CD4-positive, alpha-beta memory T cell (primary cell): Measurements from ENCODE around the gene GSTP1. TPM values are rescaled to one million over a fixed set of nuclear protein-coding genes. Genes with fewer than 3 reads are reported as not detected.
"Not testable (repeated sequence)": the region's sequence is repeated elsewhere in the genome, so short reads cannot be mapped to it uniquely, and the experiment has no call there.

Source experiments
- CTCF ChIA-PET: fragments of 350-600 bp; sonication (Branson Sonifier 250); formaldehyde crosslinking; loops from one replicate; lab custom pipeline; 2021; ENCODE audit warnings: inconsistent platforms; ENCODE audit not compliant: partially characterized antibody; lab: Charles Lee
- POLR2A ChIA-PET: fragments of 350-600 bp; sonication (Branson Sonifier 250); formaldehyde crosslinking; loops from one replicate; lab custom pipeline; 2021; ENCODE audit not compliant: partially characterized antibody; lab: Charles Lee
- DNase-seq, 5 donors: peaks; one replicate each; pipeline versions ENCODE4 v3.0.0 to v3.0.0-alpha.2; 2020 to 2022; ENCODE audit warnings: mixed read lengths in 1 of 5
- H3K27ac ChIP-seq: one replicate; pipeline ENCODE4 v1.7.0; 2013; ENCODE audit warnings: low read depth, low read length
- H3K27me3 ChIP-seq: 2 replicates; pipeline ENCODE4 v1.7.0; 2013; ENCODE audit warnings: mild to moderate bottlenecking, low read length, moderate library complexity; ENCODE audit not compliant: insufficient read depth
- H3K36me3 ChIP-seq: 2 replicates; pipeline ENCODE4 v1.7.0; 2013; ENCODE audit warnings: mild to moderate bottlenecking, low read length, moderate library complexity; ENCODE audit not compliant: insufficient read depth
- H3K4me1 ChIP-seq: 2 replicates; pipeline ENCODE4 v1.7.0; 2013; ENCODE audit warnings: mild to moderate bottlenecking, low read length, moderate library complexity; ENCODE audit not compliant: insufficient read depth
- H3K4me3 ChIP-seq, 2 donors: one replicate each; pipeline ENCODE4 v1.7.0; 2013; ENCODE audit warnings: low read length in 2 of 2, mild to moderate bottlenecking in 1 of 2
- H3K9me3 ChIP-seq, 2 donors: one replicate each; pipeline ENCODE4 v1.7.0; 2013; ENCODE audit warnings: low read length in 2 of 2, control low read depth in 1 of 2; ENCODE audit not compliant: control insufficient read depth in 1 of 2
- H3K27ac Mint-ChIP-seq, 7 donors: one replicate each; pipeline ENCODE4 v1.8.0; 2020 to 2021; ENCODE audit warnings: mixed read lengths in 7 of 7, mild to moderate bottlenecking in 6 of 7, inconsistent platforms in 3 of 7, moderate library complexity in 3 of 7
- H3K27me3 Mint-ChIP-seq, 2 donors: one replicate each; pipeline ENCODE4 v1.8.0; 2020 to 2021; ENCODE audit warnings: mixed read lengths in 2 of 2
- H3K36me3 Mint-ChIP-seq, 2 donors: one replicate each; pipeline ENCODE4 v1.8.0; 2020 to 2021; ENCODE audit warnings: mixed read lengths in 2 of 2, inconsistent platforms in 1 of 2, mild to moderate bottlenecking in 1 of 2
- H3K4me1 Mint-ChIP-seq, 4 donors: one replicate each; pipeline ENCODE4 v1.8.0; 2020 to 2021; ENCODE audit warnings: mixed read lengths in 4 of 4, mild to moderate bottlenecking in 1 of 4
- H3K4me3 Mint-ChIP-seq, 8 donors: one replicate each; pipeline ENCODE4 v1.8.0; 2020 to 2021; ENCODE audit warnings: mixed read lengths in 8 of 8, mild to moderate bottlenecking in 7 of 8, moderate library complexity in 6 of 8, inconsistent platforms in 3 of 8
- H3K9me3 Mint-ChIP-seq, 8 donors: one replicate each; pipeline ENCODE4 v1.8.0; 2020 to 2021; ENCODE audit warnings: mixed read lengths in 8 of 8, mild to moderate bottlenecking in 5 of 8, inconsistent platforms in 3 of 8, moderate library complexity in 1 of 8
- intact Hi-C: fragments of 100-400 bp; cut with micrococcal nuclease; formaldehyde crosslinking; loops from one replicate; pipeline ENCODE4 v1.15.1; 2023
- polyA plus RNA-seq, 2 donors: library from polyadenylated mRNA; unstranded; fragments of 300-500 nt; fragmentation: Illumina TruSeq; gene quantifications; one replicate each; pipeline ENCODE4 v1.2.3, GENCODE V29; 2021
- total RNA-seq, 2 experiments: library from RNA; stranded (reverse); gene quantifications; one replicate each; pipeline ENCODE4 v1.2.3, GENCODE V29; 2021

Gene GSTP1
- total and polyA plus RNA-seq, 4 experiments from 2014 or later: 134 to 245 (median 189) TPM

GRCh38 chr11:67548555-67549110 lies 35.0 kb upstream of the GSTP1 start:
- no peaks in the 10 kb centered on the region for H3K9me3 ChIP-seq
- ChIA-PET POLR2A (no interaction called here), CTCF (no interaction called here)
- no peak for DNase-seq
- intact Hi-C loops: no loop called here
- H3K27ac ChIP-seq: no peak overlapping the region
- H3K27me3 ChIP-seq: no peaks in the 10 kb centered on the region
- Mint-ChIP-seq H3K9me3 (peaks cover 0 to 3% (median 0%) of the 10 kb centered on the region in 8 donors), H3K4me1 (peaks cover 0 to 1% (median 0%) of the 10 kb centered on the region in 4 donors), H3K27me3 (peaks cover 2 to 5% of the 10 kb centered on the region in 2 donors), H3K4me3 (no peak overlapping the region), H3K36me3 (no peaks in the 10 kb centered on the region), H3K27ac (no peak overlapping the region)
- H3K4me3 ChIP-seq: no peak overlapping the region
- H3K36me3 ChIP-seq: no peaks in the 10 kb centered on the region
- no peaks in the 10 kb centered on the region for H3K4me1 ChIP-seq

- H3K27ac ChIP-seq: no peak overlapping the region
- Mint-ChIP-seq H3K4me3 (no peak overlapping the region), H3K4me1 (peaks cover 0 to 1% (median 0%) of the 10 kb centered on the region in 4 donors), H3K9me3 (peaks cover 0 to 3% (median 0%) of the 10 kb centered on the region in 8 donors), H3K27ac (peak overlapping the region in 1 of 7 donors; percentile 14), H3K27me3 (peaks cover 2 to 5% of the 10 kb centered on the region in 2 donors), H3K36me3 (no peaks in the 10 kb centered on the region)
- CTCF ChIA-PET: no interaction called here
- POLR2A ChIA-PET: no interaction called here
- H3K27me3 ChIP-seq: no peaks in the 10 kb centered on the region
- no peak for DNase-seq
- H3K4me1 ChIP-seq: no peaks in the 10 kb centered on the region
- no peak overlapping the region for H3K4me3 ChIP-seq
- H3K9me3 ChIP-seq: no peaks in the 10 kb centered on the region
- H3K36me3 ChIP-seq: no peaks in the 10 kb centered on the region
- intact Hi-C loops: no loop called here
Measured at GRCh38 chr11:67551127-67551526, 32.5 kb upstream of the GSTP1 start.

- H3K9me3 Mint-ChIP-seq: not testable (repeated sequence)
Measured at GRCh38 chr11:67551697-67552096, 31.9 kb upstream of the GSTP1 start.

GRCh38 chr11:67556244-67556643 lies 27.4 kb upstream of the GSTP1 start:
- no peak for DNase-seq
- Mint-ChIP-seq H3K9me3 (peaks cover 0 to under 1% (median 0%) of the 10 kb centered on the region in 8 donors), H3K4me1 (no peaks in the 10 kb centered on the region), H3K27ac (peak overlapping the region in 1 of 7 donors; percentile 12), H3K27me3 (peaks cover 0 to 3% of the 10 kb centered on the region in 2 donors), H3K36me3 (no peaks in the 10 kb centered on the region), H3K4me3 (no peak overlapping the region)
- ChIA-PET POLR2A (no interaction called here), CTCF (no interaction called here)
- Histone ChIP-seq H3K9me3 (no peaks in the 10 kb centered on the region), H3K27ac (no peak overlapping the region), H3K27me3 (no peaks in the 10 kb centered on the region), H3K4me3 (no peak overlapping the region), H3K36me3 (no peaks in the 10 kb centered on the region), H3K4me1 (no peaks in the 10 kb centered on the region)
- intact Hi-C loops: no loop called here

More at GRCh38 chr11:67551697-67552096, 31.9 kb upstream of the GSTP1 start:
- H3K27me3 ChIP-seq, H3K4me3 Mint-ChIP-seq, DNase-seq, H3K27ac ChIP-seq, H3K9me3 ChIP-seq, intact Hi-C loops, H3K36me3 Mint-ChIP-seq, H3K27ac Mint-ChIP-seq, H3K4me1 ChIP-seq, H3K4me3 ChIP-seq, H3K4me1 Mint-ChIP-seq, POLR2A ChIA-PET, H3K36me3 ChIP-seq, H3K27me3 Mint-ChIP-seq: not testable (repeated sequence)
- CTCF ChIA-PET: interaction anchor here (0.8 kb wide), 1 partner anchor 22 kb away, joined by 4 read pairs; no protein-coding TSS in a partner anchor

GRCh38 chr11:67558084-67558772 lies 25.4 kb upstream of the GSTP1 start:
- intact Hi-C loops: no loop called here
- H3K4me3 Mint-ChIP-seq: no peak overlapping the region
- H3K4me1 Mint-ChIP-seq: peaks cover 0 to 9% (median 3%) of the 10 kb centered on the region in 4 donors
- Histone ChIP-seq H3K27ac (no peak overlapping the region), H3K36me3 (no peaks in the 10 kb centered on the region), H3K27me3 (no peaks in the 10 kb centered on the region), H3K4me3 (no peak overlapping the region), H3K4me1 (no peaks in the 10 kb centered on the region), H3K9me3 (no peaks in the 10 kb centered on the region)
- POLR2A ChIA-PET: no interaction called here
- no peak for DNase-seq
- CTCF ChIA-PET: no interaction called here
- H3K27ac Mint-ChIP-seq: no peak overlapping the region
- H3K27me3 Mint-ChIP-seq: peaks cover 0 to 11% of the 10 kb centered on the region in 2 donors
- H3K36me3 Mint-ChIP-seq: no peaks in the 10 kb centered on the region
- H3K9me3 Mint-ChIP-seq: no peaks in the 10 kb centered on the region

- DNase-seq: no peak
- Histone ChIP-seq H3K27me3 (no peaks in the 10 kb centered on the region), H3K9me3 (no peaks in the 10 kb centered on the region), H3K4me3 (no peak overlapping the region), H3K4me1 (no peaks in the 10 kb centered on the region), H3K36me3 (no peaks in the 10 kb centered on the region), H3K27ac (no peak overlapping the region)
- CTCF ChIA-PET: no interaction called here
- Mint-ChIP-seq H3K27me3 (peaks cover 2 to 13% of the 10 kb centered on the region in 2 donors), H3K27ac (peak overlapping the region in 1 of 7 donors; percentile 83), H3K4me1 (peaks cover 0 to 9% (median 4%) of the 10 kb centered on the region in 4 donors), H3K9me3 (no peaks in the 10 kb centered on the region), H3K36me3 (no peaks in the 10 kb centered on the region), H3K4me3 (peak overlapping the region in 2 of 8 donors; percentile 32 to 50)
- POLR2A ChIA-PET: no interaction called here
- intact Hi-C loops: no loop called here
Measured at GRCh38 chr11:67561971-67562619, 21.5 kb upstream of the GSTP1 start.

GRCh38 chr11:67562963-67563704 lies 20.5 kb upstream of the GSTP1 start:
- Mint-ChIP-seq H3K4me1 (peaks cover 0 to 9% (median 4%) of the 10 kb centered on the region in 4 donors), H3K36me3 (no peaks in the 10 kb centered on the region), H3K4me3 (peak overlapping the region in 1 of 8 donors; percentile 52), H3K27me3 (peaks cover 2 to 13% of the 10 kb centered on the region in 2 donors), H3K27ac (no peak overlapping the region), H3K9me3 (no peaks in the 10 kb centered on the region)
- DNase-seq: no peak
- Histone ChIP-seq H3K27ac (no peak overlapping the region), H3K4me3 (no peak overlapping the region), H3K27me3 (no peaks in the 10 kb centered on the region), H3K4me1 (no peaks in the 10 kb centered on the region), H3K36me3 (no peaks in the 10 kb centered on the region), H3K9me3 (no peaks in the 10 kb centered on the region)
- ChIA-PET CTCF (no interaction called here), POLR2A (no interaction called here)
- intact Hi-C loops: no loop called here
